Activated CD8-positive, alpha-beta T cell treated with anti-CD3 and anti-CD28 coated beads for 36 hours (primary cell): ENCODE measurements around the gene TENT4A. TPM values are rescaled to one million over a fixed set of nuclear protein-coding genes. Genes with fewer than 3 reads are reported as not detected.

ENCODE experiments used
- ATAC-seq: fragments of 200-7000 bp; cut with Tn5 transposase; one replicate; pipeline ENCODE4 v1.10.0; 2021; ENCODE audit warnings: mild to moderate bottlenecking, moderate library complexity
- CTCF ChIA-PET: fragments of 350-600 bp; sonication (Branson Sonifier 250); formaldehyde crosslinking; loops from one replicate; lab custom pipeline; 2021; ENCODE audit warnings: antibody characterized with exemption; lab: Charles Lee
- POLR2A ChIA-PET: fragments of 350-600 bp; sonication (Branson Sonifier 250); formaldehyde crosslinking; loops from one replicate; lab custom pipeline; 2021; ENCODE audit warnings: antibody characterized with exemption; lab: Charles Lee
- DNase-seq: peaks from one replicate; pipeline ENCODE4 v3.0.0-alpha.2; 2020
- H3K27ac Mint-ChIP-seq: one replicate; pipeline ENCODE4 v1.8.0; 2021; ENCODE audit warnings: mild to moderate bottlenecking, mixed read lengths
- H3K27me3 Mint-ChIP-seq: one replicate; pipeline ENCODE4 v1.8.0; 2021; ENCODE audit warnings: mixed read lengths
- H3K36me3 Mint-ChIP-seq: one replicate; pipeline ENCODE4 v1.8.0; 2021; ENCODE audit warnings: low read depth, mixed read lengths
- H3K4me1 Mint-ChIP-seq: one replicate; pipeline ENCODE4 v1.8.0; 2021; ENCODE audit warnings: low read depth, mixed read lengths
- H3K4me3 Mint-ChIP-seq: one replicate; pipeline ENCODE4 v1.8.0; 2021; ENCODE audit warnings: mild to moderate bottlenecking, moderate library complexity, mixed read lengths
- H3K9me3 Mint-ChIP-seq: one replicate; pipeline ENCODE4 v1.8.0; 2021; ENCODE audit warnings: mixed read lengths
- intact Hi-C: fragments of 100-400 bp; cut with micrococcal nuclease; formaldehyde crosslinking; loops from one replicate; pipeline ENCODE4 v1.10.0; 2022
- total RNA-seq, 2 experiments: library from RNA; stranded (reverse); gene quantifications; one replicate each; pipeline ENCODE4 v1.2.3, GENCODE V29; 2021
- TF ChIP-seq, protein P1 (sequence below): fragments of 200-600 bp; IDR thresholded peaks from one replicate; pipeline ENCODE4 v1.8.0; 2022; ENCODE audit warnings: antibody characterized with exemption, mild to moderate bottlenecking

The TENT4A gene
- total RNA-seq, 2 experiments from 2014 or later, result 50.6 to 51.9 TPM

DNA sequence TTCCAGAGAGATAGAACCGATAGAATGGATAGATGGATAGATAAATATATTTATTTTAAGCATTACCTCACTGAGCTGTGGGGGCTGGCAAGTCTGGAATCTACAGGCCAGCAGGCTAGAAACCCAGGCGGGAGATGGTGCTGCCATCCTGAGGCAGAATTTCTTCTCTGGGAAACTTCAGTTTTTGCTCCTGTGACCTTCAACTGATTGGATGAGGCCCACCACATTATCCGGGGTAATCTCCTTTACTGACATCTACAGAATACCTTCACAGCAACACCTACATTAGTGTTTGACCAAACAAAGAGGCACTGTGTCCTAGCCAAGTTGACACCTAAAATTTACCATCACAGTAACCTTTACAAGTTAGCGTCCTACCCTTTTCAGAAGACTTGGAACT is 29.2 kb upstream of the TENT4A start:
- POLR2A ChIA-PET, result no interaction called here
- CTCF ChIA-PET, result no interaction called here
- Mint-ChIP-seq H3K27me3 (peaks cover 54% of the 10 kb centered on the region), H3K4me1 (peaks cover 7% of the 10 kb centered on the region), H3K9me3 (no peaks in the 10 kb centered on the region), H3K4me3 (no peak overlapping the region), H3K27ac (no peak overlapping the region), H3K36me3 (no peaks in the 10 kb centered on the region)
- ATAC-seq, result no peak
- no peak for DNase-seq
- intact Hi-C loops, result no loop called here
- TF ChIP-seq, protein P1, sequence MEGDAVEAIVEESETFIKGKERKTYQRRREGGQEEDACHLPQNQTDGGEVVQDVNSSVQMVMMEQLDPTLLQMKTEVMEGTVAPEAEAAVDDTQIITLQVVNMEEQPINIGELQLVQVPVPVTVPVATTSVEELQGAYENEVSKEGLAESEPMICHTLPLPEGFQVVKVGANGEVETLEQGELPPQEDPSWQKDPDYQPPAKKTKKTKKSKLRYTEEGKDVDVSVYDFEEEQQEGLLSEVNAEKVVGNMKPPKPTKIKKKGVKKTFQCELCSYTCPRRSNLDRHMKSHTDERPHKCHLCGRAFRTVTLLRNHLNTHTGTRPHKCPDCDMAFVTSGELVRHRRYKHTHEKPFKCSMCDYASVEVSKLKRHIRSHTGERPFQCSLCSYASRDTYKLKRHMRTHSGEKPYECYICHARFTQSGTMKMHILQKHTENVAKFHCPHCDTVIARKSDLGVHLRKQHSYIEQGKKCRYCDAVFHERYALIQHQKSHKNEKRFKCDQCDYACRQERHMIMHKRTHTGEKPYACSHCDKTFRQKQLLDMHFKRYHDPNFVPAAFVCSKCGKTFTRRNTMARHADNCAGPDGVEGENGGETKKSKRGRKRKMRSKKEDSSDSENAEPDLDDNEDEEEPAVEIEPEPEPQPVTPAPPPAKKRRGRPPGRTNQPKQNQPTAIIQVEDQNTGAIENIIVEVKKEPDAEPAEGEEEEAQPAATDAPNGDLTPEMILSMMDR, result no peak

DNA sequence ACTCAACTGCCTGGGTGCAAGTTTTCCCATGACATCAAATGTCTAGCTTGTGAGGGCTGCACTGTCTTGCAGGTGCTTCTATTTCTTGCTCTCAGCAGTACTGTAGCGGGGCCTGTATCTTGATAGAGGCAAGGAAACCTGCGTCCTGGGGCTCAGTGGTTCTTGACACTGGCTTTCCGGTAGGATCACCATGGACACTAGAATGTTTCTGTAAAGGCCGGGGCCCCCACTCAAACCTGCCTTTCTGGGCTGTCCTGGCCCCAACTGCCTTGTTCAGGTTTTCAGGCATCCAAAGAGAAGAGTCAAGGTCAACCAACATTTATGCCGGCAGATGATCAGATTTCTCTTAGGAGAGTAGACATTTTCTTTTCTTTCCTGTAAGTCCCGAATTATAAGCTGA is 26.7 kb upstream of the TENT4A start:
- Mint-ChIP-seq H3K36me3 (no peaks in the 10 kb centered on the region), H3K27ac (no peak overlapping the region), H3K4me3 (no peak overlapping the region), H3K27me3 (peaks cover 52% of the 10 kb centered on the region), H3K4me1 (peaks cover 7% of the 10 kb centered on the region), H3K9me3 (no peaks in the 10 kb centered on the region)
- TF ChIP-seq, protein P1, result no peak
- DNase-seq, result no peak
- ChIA-PET POLR2A (no interaction called here), CTCF (no interaction called here)
- intact Hi-C loops, result no loop called here
- no peak for ATAC-seq

DNA sequence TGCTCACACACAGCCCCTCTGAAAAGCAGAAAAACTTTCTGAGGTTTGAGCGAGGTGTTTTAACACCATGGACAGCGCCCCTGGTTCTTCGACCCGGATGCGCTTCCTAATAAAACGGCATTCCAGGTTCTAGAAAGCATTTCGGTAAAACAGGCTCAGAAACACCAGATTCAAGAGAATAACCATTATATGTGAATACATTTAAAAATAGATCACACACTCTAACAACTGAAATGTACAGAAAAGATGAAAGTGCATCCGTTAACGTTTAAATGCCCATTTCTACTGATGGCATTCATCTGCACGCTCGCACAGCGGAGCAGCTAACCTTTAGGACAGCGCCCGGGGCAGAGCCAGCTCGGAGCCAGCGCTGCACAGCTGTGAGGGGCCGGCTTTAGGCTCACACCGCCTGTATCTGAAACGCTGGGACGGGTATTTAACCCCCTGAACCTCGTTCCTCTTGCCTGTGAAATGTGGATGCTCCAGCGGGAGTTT is 26.3 kb upstream of the TENT4A start:
- TF ChIP-seq, protein P1, result no peak
- H3K36me3 Mint-ChIP-seq, result no peaks in the 10 kb centered on the region
- peak; percentile 19 for DNase-seq
- H3K9me3 Mint-ChIP-seq, result no peaks in the 10 kb centered on the region
- no peak for ATAC-seq
- intact Hi-C loops, result no loop called here
- no peak overlapping the region for H3K4me3 Mint-ChIP-seq
- H3K27me3 Mint-ChIP-seq, result peaks cover 49% of the 10 kb centered on the region
- H3K4me1 Mint-ChIP-seq, result peaks cover 7% of the 10 kb centered on the region
- POLR2A ChIA-PET, result no interaction called here
- H3K27ac Mint-ChIP-seq, result no peak overlapping the region
- CTCF ChIA-PET, result no interaction called here

DNA sequence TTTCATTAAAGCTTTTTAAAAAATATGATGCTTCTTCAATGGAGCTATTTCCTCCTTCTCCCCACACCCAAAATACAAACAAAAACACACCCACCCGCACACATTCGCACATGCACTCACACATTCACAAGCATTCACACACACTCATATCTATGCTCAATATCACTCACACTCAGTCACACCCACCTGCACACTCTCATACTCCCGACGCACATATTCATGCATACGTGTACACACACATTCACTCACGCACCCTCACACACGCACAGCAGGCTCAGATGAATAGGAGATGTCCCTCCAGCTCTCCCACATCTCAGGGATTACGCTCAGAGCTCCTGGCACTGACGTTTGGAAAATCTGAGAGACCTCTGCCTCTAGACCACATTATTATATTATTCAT is 25.7 kb upstream of the TENT4A start:
- H3K36me3 Mint-ChIP-seq, result no peaks in the 10 kb centered on the region
- ATAC-seq (no peak), DNase-seq (no peak)
- H3K27ac Mint-ChIP-seq, result no peak overlapping the region
- TF ChIP-seq, protein P1, result no peak
- ChIA-PET CTCF (no interaction called here), POLR2A (no interaction called here)
- no peak overlapping the region for H3K4me3 Mint-ChIP-seq
- H3K9me3 Mint-ChIP-seq, result no peaks in the 10 kb centered on the region
- H3K27me3 Mint-ChIP-seq, result peaks cover 50% of the 10 kb centered on the region
- peaks cover 7% of the 10 kb centered on the region for H3K4me1 Mint-ChIP-seq
- intact Hi-C loops, result no loop called here

DNA sequence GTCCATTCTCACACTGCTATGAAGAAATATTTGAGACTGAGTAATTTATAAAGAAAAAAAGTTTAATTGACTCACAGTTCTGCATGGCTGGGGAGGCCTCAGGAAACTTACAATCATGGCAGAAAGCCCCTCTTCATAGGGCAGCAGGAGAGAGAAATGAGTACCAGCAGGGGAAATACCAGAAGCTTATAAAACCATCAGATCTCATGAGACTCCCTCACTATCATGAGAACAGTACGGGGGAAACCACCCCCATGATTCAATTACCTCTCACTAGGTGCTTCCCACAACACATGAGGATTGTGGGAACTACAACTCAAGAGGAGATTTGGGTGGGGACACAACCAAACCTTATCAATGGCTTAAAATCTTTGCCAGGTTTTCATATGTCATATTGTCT is 20.3 kb upstream of the TENT4A start:
- ATAC-seq (peak; percentile 80), DNase-seq (no peak)
- peaks cover 33% of the 10 kb centered on the region for H3K27me3 Mint-ChIP-seq
- no peaks in the 10 kb centered on the region for H3K36me3 Mint-ChIP-seq
- H3K4me1 Mint-ChIP-seq, result peaks cover 3% of the 10 kb centered on the region
- ChIA-PET POLR2A (no interaction called here), CTCF (no interaction called here)
- no peak overlapping the region for H3K4me3 Mint-ChIP-seq
- intact Hi-C loops, result no loop called here
- peaks cover 2% of the 10 kb centered on the region for H3K9me3 Mint-ChIP-seq
- no peak overlapping the region for H3K27ac Mint-ChIP-seq
- TF ChIP-seq, protein P1, result no peak
